Measurements from ENCODE around the gene FBLN2. TPM values are rescaled to one million over a fixed set of nuclear protein-coding genes. Genes with fewer than 3 reads are reported as not detected.

The FBLN2 gene
- polyA plus RNA-seq, 3 donors, result 0.08 TPM; not detected in 2

- H3K4me1 ChIP-seq (ENCODE audit: control insufficient read depth in 1 of 2, insufficient read depth in 2 of 2, low read length in 2 of 2), result no peaks in the 10 kb centered on the region
- no peak overlapping the region for H3K4me2 ChIP-seq (replicated peaks; ENCODE audit: extremely low read depth, low read length, poor library complexity, severe bottlenecking)
- no peaks in the 10 kb centered on the region for H3K36me3 Mint-ChIP-seq
- DNase-seq, result no peak
- H3K27ac ChIP-seq (ENCODE audit: low read depth in 1 of 2, low read length in 2 of 2), result no peak overlapping the region
- no peaks in the 10 kb centered on the region for H3K9me3 ChIP-seq (replicated peaks in 1 of 2; ENCODE audit: control insufficient read depth in 1 of 2, insufficient read depth in 1 of 2, low read length in 2 of 2)
- peaks cover 0 to 6% (median 3%) of the 10 kb centered on the region in 7 donors for H3K9me3 Mint-ChIP-seq
- H3K79me2 ChIP-seq (ENCODE audit: insufficient read depth, low read length), result no peaks in the 10 kb centered on the region
- TF ChIP-seq, protein P1, sequence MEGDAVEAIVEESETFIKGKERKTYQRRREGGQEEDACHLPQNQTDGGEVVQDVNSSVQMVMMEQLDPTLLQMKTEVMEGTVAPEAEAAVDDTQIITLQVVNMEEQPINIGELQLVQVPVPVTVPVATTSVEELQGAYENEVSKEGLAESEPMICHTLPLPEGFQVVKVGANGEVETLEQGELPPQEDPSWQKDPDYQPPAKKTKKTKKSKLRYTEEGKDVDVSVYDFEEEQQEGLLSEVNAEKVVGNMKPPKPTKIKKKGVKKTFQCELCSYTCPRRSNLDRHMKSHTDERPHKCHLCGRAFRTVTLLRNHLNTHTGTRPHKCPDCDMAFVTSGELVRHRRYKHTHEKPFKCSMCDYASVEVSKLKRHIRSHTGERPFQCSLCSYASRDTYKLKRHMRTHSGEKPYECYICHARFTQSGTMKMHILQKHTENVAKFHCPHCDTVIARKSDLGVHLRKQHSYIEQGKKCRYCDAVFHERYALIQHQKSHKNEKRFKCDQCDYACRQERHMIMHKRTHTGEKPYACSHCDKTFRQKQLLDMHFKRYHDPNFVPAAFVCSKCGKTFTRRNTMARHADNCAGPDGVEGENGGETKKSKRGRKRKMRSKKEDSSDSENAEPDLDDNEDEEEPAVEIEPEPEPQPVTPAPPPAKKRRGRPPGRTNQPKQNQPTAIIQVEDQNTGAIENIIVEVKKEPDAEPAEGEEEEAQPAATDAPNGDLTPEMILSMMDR (IDR thresholded peaks at IDR 0.05), result no peak
- no peak overlapping the region for H3K4me3 Mint-ChIP-seq
- H3K9ac ChIP-seq (ENCODE audit: insufficient read depth, low read length, poor library complexity, severe bottlenecking), result no peak overlapping the region
- H2AFZ ChIP-seq (ENCODE audit: insufficient read depth, low read depth, low read length, poor library complexity, severe bottlenecking), result no peak overlapping the region
- peaks cover 0 to 8% (median 2%) of the 10 kb centered on the region in 3 donors for H3K27me3 Mint-ChIP-seq (ENCODE audit: low read depth in 3 of 3)
- no peaks in the 10 kb centered on the region for H3K4me1 Mint-ChIP-seq
- WGBS (ENCODE audit: insufficient coverage), result 87% methylated on average over 17 of the region's 18 CpGs
- no peaks in the 10 kb centered on the region for H4K20me1 ChIP-seq (ENCODE audit: insufficient read depth, low read length)
- no peak overlapping the region for H3K4me3 ChIP-seq (replicated peaks in 1 of 3; ENCODE audit: low read depth in 2 of 3, low read length in 3 of 3)
- intact Hi-C loops (cut with micrococcal nuclease), result no loop called here
- no peaks in the 10 kb centered on the region for H3K27me3 ChIP-seq (ENCODE audit: control insufficient read depth in 2 of 2, insufficient read depth in 2 of 2, low read length in 2 of 2)
- H3K27ac Mint-ChIP-seq, result no peak overlapping the region
- no peaks in the 10 kb centered on the region for H3K36me3 ChIP-seq (replicated peaks in 1 of 2; ENCODE audit: control insufficient read depth in 1 of 2, insufficient read depth in 2 of 2, low read length in 2 of 2)
Measured at GRCh38 chr3:13517253-13517977, 31.5 kb upstream of the FBLN2 start.

GRCh38 chr3:13518516-13518953 lies 30.4 kb upstream of the FBLN2 start:
- H3K36me3 ChIP-seq (replicated peaks in 1 of 2; ENCODE audit: control insufficient read depth in 1 of 2, insufficient read depth in 2 of 2, low read length in 2 of 2), result no peaks in the 10 kb centered on the region
- no peak overlapping the region for H3K4me3 ChIP-seq (replicated peaks in 1 of 3; ENCODE audit: low read depth in 2 of 3, low read length in 3 of 3)
- no peak overlapping the region for H3K4me2 ChIP-seq (replicated peaks; ENCODE audit: extremely low read depth, low read length, poor library complexity, severe bottlenecking)
- H3K9ac ChIP-seq (ENCODE audit: insufficient read depth, low read length, poor library complexity, severe bottlenecking), result no peak overlapping the region
- Mint-ChIP-seq H3K9me3 (peaks cover 0 to 6% (median 3%) of the 10 kb centered on the region in 7 donors), H3K27me3 (ENCODE audit: low read depth in 3 of 3) (peaks cover 0 to 8% (median 4%) of the 10 kb centered on the region in 3 donors), H3K36me3 (no peaks in the 10 kb centered on the region), H3K27ac (no peak overlapping the region), H3K4me3 (no peak overlapping the region), H3K4me1 (no peaks in the 10 kb centered on the region)
- TF ChIP-seq, protein P1 (IDR thresholded peaks at IDR 0.05), result no peak
- H2AFZ ChIP-seq (ENCODE audit: insufficient read depth, low read depth, low read length, poor library complexity, severe bottlenecking), result no peak overlapping the region
- H3K79me2 ChIP-seq (ENCODE audit: insufficient read depth, low read length), result no peaks in the 10 kb centered on the region
- H4K20me1 ChIP-seq (ENCODE audit: insufficient read depth, low read length), result no peaks in the 10 kb centered on the region
- H3K4me1 ChIP-seq (ENCODE audit: control insufficient read depth in 1 of 2, insufficient read depth in 2 of 2, low read length in 2 of 2), result no peaks in the 10 kb centered on the region
- H3K9me3 ChIP-seq (replicated peaks in 1 of 2; ENCODE audit: control insufficient read depth in 1 of 2, insufficient read depth in 1 of 2, low read length in 2 of 2), result no peaks in the 10 kb centered on the region
- WGBS (ENCODE audit: insufficient coverage), result 97% methylated on average over 9 of the region's 15 CpGs
- no peak for DNase-seq
- intact Hi-C loops (cut with micrococcal nuclease), result no loop called here
- H3K27ac ChIP-seq (ENCODE audit: low read depth in 1 of 2, low read length in 2 of 2), result no peak overlapping the region
- H3K27me3 ChIP-seq (ENCODE audit: control insufficient read depth in 2 of 2, insufficient read depth in 2 of 2, low read length in 2 of 2), result no peaks in the 10 kb centered on the region

Measured in CD14-positive monocyte (primary cell).